Caco-2 (cell line): ENCODE data around the gene DNAJC17. TPM values are rescaled to one million over a fixed set of nuclear protein-coding genes. Genes with fewer than 3 reads are reported as not detected.

Experiments used
- BruUV-seq: library from RNA; stranded (reverse); fragments of 400-500 nt; replicated peaks from 2 replicates; lab custom pipeline; 2021; lab: Mats Ljungman, UMichigan
- CTCF ChIA-PET: fragments of 300-600 bp; sonication (Branson Sonifier 250); formaldehyde crosslinking; loops from one replicate; lab custom pipeline; 2022; ENCODE audit warnings: antibody characterized with exemption; lab: Charles Lee
- POLR2A ChIA-PET: fragments of 300-600 bp; sonication (Branson Sonifier 250); formaldehyde crosslinking; loops from one replicate; lab custom pipeline; 2022; ENCODE audit warnings: antibody characterized with exemption; lab: Charles Lee
- DNase-seq, 2 experiments: peaks; one replicate each; pipeline versions ENCODE4 v3.0.0 to v3.0.0-alpha.2; 2020 to 2022
- H3K27me3 ChIP-seq: replicated peaks from 2 replicates; pipeline ENCODE4 v1.6.0; 2011; ENCODE audit warnings: low read length; ENCODE audit not compliant: control insufficient read depth, insufficient read depth
- H3K36me3 ChIP-seq: 2 replicates; pipeline ENCODE4 v1.5.1; 2011; ENCODE audit warnings: low read length; ENCODE audit not compliant: control insufficient read depth, insufficient read depth
- H3K4me1 ChIP-seq: fragments of 250-450 bp; sonication (Bioruptor Pico); 2 replicates; pipeline ENCODE4 v1.5.1; 2020; ENCODE audit warnings: mild to moderate bottlenecking
- H3K4me3 ChIP-seq: 2 replicates; pipeline ENCODE4 v1.5.1; 2011; ENCODE audit warnings: low read depth, mild to moderate bottlenecking, control low read depth, low read length
- H3K9me3 ChIP-seq: fragments of 250-450 bp; sonication (Bioruptor Pico); 2 replicates; pipeline ENCODE4 v1.5.1; 2020; ENCODE audit warnings: mild to moderate bottlenecking, moderate library complexity
- H3K27ac Mint-ChIP-seq: one replicate; pipeline ENCODE4 v1.8.0; 2022; ENCODE audit warnings: mixed read lengths; ENCODE audit not compliant: unreplicated experiment
- H3K27me3 Mint-ChIP-seq: one replicate; pipeline ENCODE4 v1.8.0; 2022; ENCODE audit warnings: mixed read lengths; ENCODE audit not compliant: insufficient read depth, unreplicated experiment
- H3K36me3 Mint-ChIP-seq: one replicate; pipeline ENCODE4 v1.8.0; 2022; ENCODE audit warnings: mild to moderate bottlenecking, mixed read lengths; ENCODE audit not compliant: insufficient read depth, unreplicated experiment
- H3K4me1 Mint-ChIP-seq: one replicate; pipeline ENCODE4 v1.8.0; 2022; ENCODE audit warnings: low read depth, mixed read lengths; ENCODE audit not compliant: unreplicated experiment
- H3K4me3 Mint-ChIP-seq: one replicate; pipeline ENCODE4 v1.8.0; 2022; ENCODE audit warnings: mild to moderate bottlenecking, moderate library complexity, mixed read lengths; ENCODE audit not compliant: unreplicated experiment
- H3K9me3 Mint-ChIP-seq: one replicate; pipeline ENCODE4 v1.8.0; 2022; ENCODE audit warnings: mixed read lengths; ENCODE audit not compliant: unreplicated experiment
- intact Hi-C: fragments of 100-400 bp; cut with micrococcal nuclease; formaldehyde crosslinking; loops from one replicate; pipeline ENCODE4 v1.10.0; 2022; ENCODE audit not compliant: unreplicated experiment
- total RNA-seq: library from RNA; stranded (reverse); gene quantifications from 2 replicates; pipeline ENCODE4 v1.2.3, GENCODE V29; 2022
- TF ChIP-seq, protein P1 (sequence below), 2 experiments: fragments of 200-600 bp in 1 of 2; IDR thresholded peaks; 1 replicate in 1 of 2; 2 replicates in 1 of 2; pipeline versions ENCODE4 v1.5.1 to v1.8.0; 2011 to 2022; ENCODE audit warnings: antibody characterized with exemption in 1 of 2, control low read depth in 1 of 2, inconsistent platforms in 1 of 2, low read depth in 1 of 2, low read length in 1 of 2, mild to moderate bottlenecking in 1 of 2, moderate library complexity in 1 of 2; ENCODE audit not compliant: insufficient read depth in 1 of 2, severe bottlenecking in 1 of 2, unreplicated experiment in 1 of 2

Gene DNAJC17
- total RNA-seq, 1 experiment from 2014 or later, result 30.1 TPM

DNA sequence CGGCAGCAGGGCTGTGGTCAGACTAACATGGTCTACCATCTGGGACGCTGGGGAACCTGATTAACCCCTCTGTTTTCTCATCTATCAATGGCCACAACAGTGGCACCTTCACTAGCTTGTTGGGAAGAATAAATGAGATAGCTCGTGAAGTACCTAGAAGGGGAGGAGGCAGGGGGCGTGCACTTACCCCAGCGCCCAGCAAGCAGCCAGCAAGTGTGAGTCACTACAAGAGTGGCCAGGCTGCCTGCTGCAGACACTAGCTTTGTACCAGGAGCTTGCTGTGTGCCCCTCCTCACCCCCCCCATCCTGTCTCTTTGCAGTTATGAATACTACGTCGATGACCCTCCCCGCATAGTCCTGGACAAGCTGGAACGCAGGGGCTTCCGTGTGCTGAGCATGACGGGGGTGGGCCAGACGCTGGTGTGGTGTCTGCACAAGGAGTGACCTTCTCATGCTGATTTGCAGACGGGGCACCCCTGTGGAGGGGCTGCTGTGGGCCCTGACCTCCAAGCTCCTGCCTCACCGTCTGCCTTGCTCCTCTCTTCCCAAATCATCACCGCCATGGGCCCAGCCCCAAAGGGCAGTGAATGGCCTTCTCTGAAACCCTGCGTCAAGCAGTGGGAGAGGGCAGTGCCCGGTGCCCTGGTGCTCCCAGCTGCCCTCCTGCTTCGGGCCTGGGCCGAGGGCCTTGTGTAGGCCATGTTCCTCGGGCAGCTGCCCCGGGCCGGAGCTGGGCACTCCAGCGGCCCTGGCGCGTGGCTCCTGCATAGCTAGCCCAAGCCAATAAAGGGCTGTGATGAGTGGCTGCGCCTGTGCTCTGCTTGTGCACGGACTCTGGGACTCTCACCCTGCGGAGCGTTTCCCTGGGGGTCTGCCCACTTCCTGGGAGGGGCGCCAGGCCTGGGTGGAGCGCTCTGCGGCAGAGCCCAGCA lies 40.1 kb downstream of the DNAJC17 start:
- CTCF ChIA-PET, result interaction anchor here (5.7 kb wide), 1 partner anchor 20 kb away, joined by 25 read pairs; no protein-coding TSS in a partner anchor
- Histone ChIP-seq H3K4me1 (peaks cover 7% of the 10 kb centered on the region; the same call in 1 of the 2 replicates), H3K9me3 (no peaks in the 10 kb centered on the region), H3K36me3 (peaks cover 1% of the 10 kb centered on the region; the same call in 1 of the 2 replicates), H3K4me3 (no peak overlapping the region), H3K27me3 (no peaks in the 10 kb centered on the region)
- BruUV-seq, result no TSS peak
- H3K4me3 Mint-ChIP-seq, result no peak overlapping the region
- no peaks in the 10 kb centered on the region for H3K9me3 Mint-ChIP-seq
- peaks cover 11% of the 10 kb centered on the region for H3K4me1 Mint-ChIP-seq
- DNase-seq, result no peak
- intact Hi-C loops, result loop anchor here (10.0 kb wide), 1 partner anchor 202 kb away; the partner anchor contains the start of genes CCDC32 and RPUSD2
- TF ChIP-seq, protein P1, sequence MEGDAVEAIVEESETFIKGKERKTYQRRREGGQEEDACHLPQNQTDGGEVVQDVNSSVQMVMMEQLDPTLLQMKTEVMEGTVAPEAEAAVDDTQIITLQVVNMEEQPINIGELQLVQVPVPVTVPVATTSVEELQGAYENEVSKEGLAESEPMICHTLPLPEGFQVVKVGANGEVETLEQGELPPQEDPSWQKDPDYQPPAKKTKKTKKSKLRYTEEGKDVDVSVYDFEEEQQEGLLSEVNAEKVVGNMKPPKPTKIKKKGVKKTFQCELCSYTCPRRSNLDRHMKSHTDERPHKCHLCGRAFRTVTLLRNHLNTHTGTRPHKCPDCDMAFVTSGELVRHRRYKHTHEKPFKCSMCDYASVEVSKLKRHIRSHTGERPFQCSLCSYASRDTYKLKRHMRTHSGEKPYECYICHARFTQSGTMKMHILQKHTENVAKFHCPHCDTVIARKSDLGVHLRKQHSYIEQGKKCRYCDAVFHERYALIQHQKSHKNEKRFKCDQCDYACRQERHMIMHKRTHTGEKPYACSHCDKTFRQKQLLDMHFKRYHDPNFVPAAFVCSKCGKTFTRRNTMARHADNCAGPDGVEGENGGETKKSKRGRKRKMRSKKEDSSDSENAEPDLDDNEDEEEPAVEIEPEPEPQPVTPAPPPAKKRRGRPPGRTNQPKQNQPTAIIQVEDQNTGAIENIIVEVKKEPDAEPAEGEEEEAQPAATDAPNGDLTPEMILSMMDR (IDR thresholded peaks at IDR 0.05; ENCODE audit: insufficient read depth in 1 of 2, low read depth in 1 of 2, low read length in 1 of 2, severe bottlenecking in 1 of 2, unreplicated experiment in 1 of 2), result no peak
- POLR2A ChIA-PET, result no interaction called here
- no peak overlapping the region for H3K27ac Mint-ChIP-seq
- H3K27me3 Mint-ChIP-seq, result no peaks in the 10 kb centered on the region
- peaks cover 47% of the 10 kb centered on the region for H3K36me3 Mint-ChIP-seq

DNA sequence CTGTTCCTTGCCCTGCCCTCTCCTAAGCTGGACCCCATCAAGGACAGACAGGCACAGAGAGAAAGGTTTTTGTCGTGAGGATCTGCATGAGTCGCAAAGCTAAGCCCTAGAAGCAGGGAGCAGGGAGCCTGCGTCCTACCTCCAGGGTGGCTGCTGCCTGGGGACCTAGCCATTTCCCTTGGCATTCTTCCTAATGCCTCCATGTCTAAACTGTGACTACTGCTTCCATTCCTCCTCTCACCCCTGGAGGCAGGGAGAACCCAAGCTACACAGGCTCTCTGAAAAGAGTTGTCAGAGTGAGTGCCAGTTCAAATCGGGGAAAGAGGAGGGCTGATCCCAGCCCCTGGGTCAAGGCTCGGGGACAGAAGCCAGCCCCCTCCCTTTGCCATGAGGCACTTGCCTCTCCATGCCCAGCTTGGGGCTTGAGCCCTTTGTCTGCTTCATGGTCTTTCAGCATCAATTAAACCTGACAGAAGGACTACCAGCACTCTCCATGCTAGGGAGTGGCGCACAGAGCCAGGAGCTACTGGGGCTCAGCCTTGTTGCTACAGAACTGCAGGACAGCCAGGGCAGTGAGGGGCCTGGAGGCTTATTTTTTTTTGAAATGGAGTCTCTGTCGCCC lies 41.0 kb downstream of the DNAJC17 start:
- DNase-seq, result no peak
- BruUV-seq, result no TSS peak
- no peaks in the 10 kb centered on the region for H3K27me3 Mint-ChIP-seq
- Histone ChIP-seq H3K36me3 (peaks cover 1% of the 10 kb centered on the region; the same call in 1 of the 2 replicates), H3K4me1 (peaks cover 7% of the 10 kb centered on the region; the same call in 1 of the 2 replicates), H3K4me3 (no peak overlapping the region), H3K27me3 (no peaks in the 10 kb centered on the region), H3K9me3 (no peaks in the 10 kb centered on the region)
- ChIA-PET CTCF (interaction anchor here (5.7 kb wide), 1 partner anchor 19 kb away, joined by 25 read pairs; no protein-coding TSS in a partner anchor), POLR2A (interaction anchor here (0.6 kb wide), 1 partner anchor 101 kb away, joined by 6 read pairs; no protein-coding TSS in a partner anchor)
- intact Hi-C loops, result loop anchor here (10.0 kb wide), 1 partner anchor 202 kb away; the partner anchor contains the start of genes CCDC32 and RPUSD2
- H3K36me3 Mint-ChIP-seq, result peaks cover 47% of the 10 kb centered on the region
- peak overlapping the region; percentile 22 for H3K4me3 Mint-ChIP-seq
- H3K27ac Mint-ChIP-seq, result peak overlapping the region; percentile 90
- peaks cover 11% of the 10 kb centered on the region for H3K4me1 Mint-ChIP-seq
- H3K9me3 Mint-ChIP-seq, result no peaks in the 10 kb centered on the region
- TF ChIP-seq, protein P1 (IDR thresholded peaks at IDR 0.05; ENCODE audit: insufficient read depth in 1 of 2, low read depth in 1 of 2, low read length in 1 of 2, severe bottlenecking in 1 of 2, unreplicated experiment in 1 of 2), result no peak
